ENCODE measurements around the gene RTL9.
"Not testable (repeated sequence)": the region's sequence is repeated elsewhere in the genome, so short reads cannot be mapped to it uniquely, and the experiment has no call there.

RTL9 gene

GRCh38 chrX:110346681-110347080, 12.0 kb upstream of the RTL9 start:
- DNase-seq: no peak

GRCh38 chrX:110359273-110359672, 625 bp downstream of the RTL9 start:
- DNase-seq: no peak

GRCh38 chrX:110363244-110363643, 4.6 kb downstream of the RTL9 start:
- DNase-seq: no peak

GRCh38 chrX:110373310-110373709, 14.7 kb downstream of the RTL9 start:
- DNase-seq: no peak

- no peak for DNase-seq
Measured at GRCh38 chrX:110374559-110374958, 15.9 kb downstream of the RTL9 start.

- no peak for DNase-seq
Measured at GRCh38 chrX:110381216-110381615, 22.6 kb downstream of the RTL9 start.

GRCh38 chrX:110383414-110383813, 24.8 kb downstream of the RTL9 start:
- DNase-seq: no peak

GRCh38 chrX:110384490-110384889, 25.8 kb downstream of the RTL9 start:
- no peak for DNase-seq

- DNase-seq: no peak
Measured at GRCh38 chrX:110389570-110389969, 30.9 kb downstream of the RTL9 start.

- no peak for DNase-seq
Measured at GRCh38 chrX:110391086-110391485, 32.4 kb downstream of the RTL9 start.

GRCh38 chrX:110394651-110395050, 36.0 kb downstream of the RTL9 start:
- DNase-seq: no peak

- DNase-seq: no peak
Measured at GRCh38 chrX:110395877-110396276, 37.2 kb downstream of the RTL9 start.

- no peak for DNase-seq
Measured at GRCh38 chrX:110396735-110397134, 38.1 kb downstream of the RTL9 start.

GRCh38 chrX:110397339-110397738, 38.7 kb downstream of the RTL9 start:
- no peak for DNase-seq

GRCh38 chrX:110397904-110398303, 39.3 kb downstream of the RTL9 start:
- no peak for DNase-seq

- no peak for DNase-seq
Measured at GRCh38 chrX:110399497-110399896, 40.8 kb downstream of the RTL9 start.

GRCh38 chrX:110399966-110400365, 41.3 kb downstream of the RTL9 start:
- no peak for DNase-seq

GRCh38 chrX:110401135-110401534, 42.5 kb downstream of the RTL9 start:
- no peak for DNase-seq

- no peak for DNase-seq
Measured at GRCh38 chrX:110402091-110402849, 43.6 kb downstream of the RTL9 start.

- DNase-seq: no peak
Measured at GRCh38 chrX:110402850-110403221, 44.2 kb downstream of the RTL9 start.

GRCh38 chrX:110403441-110404238, 45.0 kb downstream of the RTL9 start:
- DNase-seq: no peak

GRCh38 chrX:110404376-110404775, 45.7 kb downstream of the RTL9 start:
- DNase-seq: no peak

- DNase-seq: not testable (repeated sequence)
Measured at GRCh38 chrX:110406250-110406649, 47.6 kb downstream of the RTL9 start.

- DNase-seq: no peak
Measured at GRCh38 chrX:110406822-110407221, 48.2 kb downstream of the RTL9 start.

Measured in NCI-H510A treated with DMSO at 0.1 percent for 48 hours (cell line).